CD14-positive monocyte (primary cell): ENCODE measurements around the gene GNAZ. TPM values are rescaled to one million over a fixed set of nuclear protein-coding genes. Genes with fewer than 3 reads are reported as not detected.

ENCODE experiments used
- DNase-seq, 3 donors: peaks; one replicate each; pipeline ENCODE4 v3.0.0-alpha.2; 2011 to 2022
- H2AFZ ChIP-seq: 2 replicates; pipeline ENCODE4 v1.6.0; 2012; ENCODE audit warnings: mild to moderate bottlenecking, low read depth, low read length, inconsistent platforms; ENCODE audit not compliant: insufficient read depth, poor library complexity, severe bottlenecking
- H3K27ac ChIP-seq, 2 donors: 1 replicate in 1 of 2; 2 replicates in 1 of 2; pipeline ENCODE4 v1.5.1; 2012 to 2013; ENCODE audit warnings: low read length in 2 of 2, control low read depth in 1 of 2, inconsistent platforms in 1 of 2, low read depth in 1 of 2, mild to moderate bottlenecking in 1 of 2
- H3K27me3 ChIP-seq, 2 donors: one replicate each; pipeline versions ENCODE4 v1.6.0 to v1.6.1; 2011 to 2013; ENCODE audit warnings: low read length in 2 of 2; ENCODE audit not compliant: control insufficient read depth in 2 of 2, insufficient read depth in 2 of 2
- H3K36me3 ChIP-seq, 2 donors: replicated peaks in 1 of 2; 1 replicate in 1 of 2; 2 replicates in 1 of 2; pipeline versions ENCODE4 v1.5.1 to v1.6.1; 2012 to 2013; ENCODE audit warnings: low read length in 2 of 2, control low read depth in 1 of 2, inconsistent platforms in 1 of 2, mild to moderate bottlenecking in 1 of 2; ENCODE audit not compliant: insufficient read depth in 2 of 2, control insufficient read depth in 1 of 2
- H3K4me1 ChIP-seq, 2 donors: 1 replicate in 1 of 2; 2 replicates in 1 of 2; pipeline versions ENCODE4 v1.5.1 to v1.6.1; 2012 to 2013; ENCODE audit warnings: low read length in 2 of 2, control low read depth in 1 of 2, inconsistent platforms in 1 of 2, mild to moderate bottlenecking in 1 of 2, moderate library complexity in 1 of 2; ENCODE audit not compliant: insufficient read depth in 2 of 2, control insufficient read depth in 1 of 2
- H3K4me2 ChIP-seq: replicated peaks from 2 replicates; pipeline ENCODE3; 2012; ENCODE audit warnings: low read length, moderate library complexity, mild to moderate bottlenecking; ENCODE audit not compliant: poor library complexity, severe bottlenecking; ENCODE audit errors: extremely low read depth
- H3K4me3 ChIP-seq, 3 experiments: fragments of 200-600 bp in 1 of 3; sonication (generic) in 1 of 3; replicated peaks in 1 of 3; 1 replicate in 2 of 3; 2 replicates in 1 of 3; pipeline ENCODE4 v1.5.1; 2011 to 2013; ENCODE audit warnings: low read length in 3 of 3, mild to moderate bottlenecking in 3 of 3, control low read depth in 2 of 3, low read depth in 2 of 3, inconsistent platforms in 1 of 3, moderate library complexity in 1 of 3
- H3K79me2 ChIP-seq: 2 replicates; pipeline ENCODE4 v1.6.0; 2012; ENCODE audit warnings: mild to moderate bottlenecking, control low read depth, inconsistent platforms, low read length, moderate library complexity; ENCODE audit not compliant: insufficient read depth
- H3K9ac ChIP-seq: 2 replicates; pipeline ENCODE4 v1.6.0; 2017; ENCODE audit warnings: low read length, mild to moderate bottlenecking; ENCODE audit not compliant: insufficient read depth, poor library complexity, severe bottlenecking
- H3K9me3 ChIP-seq, 2 donors: replicated peaks in 1 of 2; 1 replicate in 1 of 2; 2 replicates in 1 of 2; pipeline versions ENCODE4 v1.5.1 to v1.6.1; 2012 to 2013; ENCODE audit warnings: low read length in 2 of 2, control low read depth in 1 of 2; ENCODE audit not compliant: control insufficient read depth in 1 of 2, insufficient read depth in 1 of 2
- H4K20me1 ChIP-seq: 2 replicates; pipeline ENCODE4 v1.6.0; 2012; ENCODE audit warnings: mild to moderate bottlenecking, low read length, control low read depth, moderate library complexity; ENCODE audit not compliant: insufficient read depth
- H3K27ac Mint-ChIP-seq, 7 donors: one replicate each; pipeline ENCODE4 v1.8.0; 2020; ENCODE audit warnings: mild to moderate bottlenecking in 7 of 7, mixed read lengths in 7 of 7, moderate library complexity in 6 of 7, inconsistent platforms in 2 of 7
- H3K27me3 Mint-ChIP-seq, 3 donors: one replicate each; pipeline ENCODE4 v1.8.0; 2021 to 2022; ENCODE audit warnings: low read depth in 3 of 3, mild to moderate bottlenecking in 3 of 3, mixed read lengths in 3 of 3, moderate library complexity in 3 of 3, inconsistent platforms in 1 of 3
- H3K36me3 Mint-ChIP-seq, 2 donors: one replicate each; pipeline ENCODE4 v1.8.0; 2020; ENCODE audit warnings: mixed read lengths in 2 of 2, inconsistent platforms in 1 of 2, mild to moderate bottlenecking in 1 of 2
- H3K4me1 Mint-ChIP-seq: one replicate; pipeline ENCODE4 v1.8.0; 2020; ENCODE audit warnings: mild to moderate bottlenecking, mixed read lengths
- H3K4me3 Mint-ChIP-seq, 2 donors: one replicate each; pipeline ENCODE4 v1.8.0; 2020; ENCODE audit warnings: mild to moderate bottlenecking in 2 of 2, mixed read lengths in 2 of 2, moderate library complexity in 1 of 2
- H3K9me3 Mint-ChIP-seq, 7 donors: one replicate each; pipeline ENCODE4 v1.8.0; 2020 to 2022; ENCODE audit warnings: mixed read lengths in 7 of 7, mild to moderate bottlenecking in 6 of 7, moderate library complexity in 6 of 7, inconsistent platforms in 2 of 7
- WGBS: methylation state at CpG from one replicate; pipeline ENCODE4 v1.1.5; 2013; ENCODE audit warnings: missing lambda C conversion rate; ENCODE audit not compliant: insufficient coverage; 5-methylcytosine and 5-hydroxymethylcytosine counted together
- intact Hi-C, 2 donors: fragments of 100-400 bp; cut with micrococcal nuclease; formaldehyde crosslinking; loops; one replicate each; pipeline versions ENCODE4 v1.15.0 to v1.15.1; 2023
- polyA plus RNA-seq, 3 donors: library from polyadenylated mRNA; depleted of rRNA in 1 of 3; unstranded in 2 of 3; stranded (reverse) in 1 of 3; fragments of 300-500 nt in 2 of 3; fragments of >200 nt in 1 of 3; fragmentation: Illumina TruSeq in 2 of 3; gene quantifications; 1 replicate in 2 of 3; 2 replicates in 1 of 3; pipeline ENCODE4 v1.2.3, GENCODE V29; 2012 to 2021
- TF ChIP-seq, protein P1 (sequence below): fragments of 200-600 bp; IDR thresholded peaks from one replicate; pipeline ENCODE4 v1.8.0; 2022; ENCODE audit warnings: antibody characterized with exemption, mild to moderate bottlenecking

The GNAZ gene
- polyA plus RNA-seq, 3 donors, result 0.04 to 0.05 TPM; not detected in 1

DNA sequence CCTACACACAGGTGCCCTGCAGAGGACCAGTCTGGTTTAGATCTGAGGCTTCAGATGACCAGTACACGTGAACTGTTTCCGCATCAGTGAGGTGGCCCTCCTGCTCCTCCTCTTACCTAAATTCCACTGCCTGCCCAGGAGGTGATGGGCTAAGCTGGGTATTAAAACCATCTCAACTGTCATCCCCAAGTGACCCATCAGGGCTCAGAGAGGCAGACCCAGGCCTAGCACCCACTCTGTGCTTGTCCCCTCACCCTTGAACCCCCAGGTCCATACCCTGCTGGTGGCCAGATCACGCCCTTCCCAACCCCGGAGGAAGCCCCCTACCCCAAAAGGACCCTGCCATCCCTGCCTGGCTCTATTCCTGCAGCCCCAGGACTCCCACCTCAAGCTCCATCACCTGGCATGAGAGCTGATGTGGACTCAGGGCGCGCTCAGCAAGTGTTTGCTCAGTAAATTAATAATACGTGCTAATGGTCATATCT, 50.1 kb downstream of the GNAZ start:
- no peak overlapping the region for H2AFZ ChIP-seq
- peaks cover 0 to 2% (median 0%) of the 10 kb centered on the region in 7 donors for H3K9me3 Mint-ChIP-seq
- H3K9ac ChIP-seq, result no peak overlapping the region
- no peaks in the 10 kb centered on the region for H3K36me3 ChIP-seq
- H3K27ac ChIP-seq, result no peak overlapping the region
- H3K4me1 Mint-ChIP-seq, result no peaks in the 10 kb centered on the region
- WGBS, result 95% methylated on average over 2 of the region's 7 CpGs
- no peak overlapping the region for H3K4me3 Mint-ChIP-seq
- H3K4me3 ChIP-seq, result no peak overlapping the region
- H3K9me3 ChIP-seq, result no peaks in the 10 kb centered on the region
- no peaks in the 10 kb centered on the region for H3K27me3 ChIP-seq
- no peaks in the 10 kb centered on the region for H3K79me2 ChIP-seq
- TF ChIP-seq, protein P1, sequence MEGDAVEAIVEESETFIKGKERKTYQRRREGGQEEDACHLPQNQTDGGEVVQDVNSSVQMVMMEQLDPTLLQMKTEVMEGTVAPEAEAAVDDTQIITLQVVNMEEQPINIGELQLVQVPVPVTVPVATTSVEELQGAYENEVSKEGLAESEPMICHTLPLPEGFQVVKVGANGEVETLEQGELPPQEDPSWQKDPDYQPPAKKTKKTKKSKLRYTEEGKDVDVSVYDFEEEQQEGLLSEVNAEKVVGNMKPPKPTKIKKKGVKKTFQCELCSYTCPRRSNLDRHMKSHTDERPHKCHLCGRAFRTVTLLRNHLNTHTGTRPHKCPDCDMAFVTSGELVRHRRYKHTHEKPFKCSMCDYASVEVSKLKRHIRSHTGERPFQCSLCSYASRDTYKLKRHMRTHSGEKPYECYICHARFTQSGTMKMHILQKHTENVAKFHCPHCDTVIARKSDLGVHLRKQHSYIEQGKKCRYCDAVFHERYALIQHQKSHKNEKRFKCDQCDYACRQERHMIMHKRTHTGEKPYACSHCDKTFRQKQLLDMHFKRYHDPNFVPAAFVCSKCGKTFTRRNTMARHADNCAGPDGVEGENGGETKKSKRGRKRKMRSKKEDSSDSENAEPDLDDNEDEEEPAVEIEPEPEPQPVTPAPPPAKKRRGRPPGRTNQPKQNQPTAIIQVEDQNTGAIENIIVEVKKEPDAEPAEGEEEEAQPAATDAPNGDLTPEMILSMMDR, result no peak
- no peaks in the 10 kb centered on the region for H3K36me3 Mint-ChIP-seq
- H4K20me1 ChIP-seq, result no peaks in the 10 kb centered on the region
- H3K27ac Mint-ChIP-seq, result peak overlapping the region in 1 of 7 donors; percentile 68
- H3K4me1 ChIP-seq, result no peaks in the 10 kb centered on the region
- no peak for DNase-seq
- no peak overlapping the region for H3K4me2 ChIP-seq
- peaks cover 1 to 5% (median 2%) of the 10 kb centered on the region in 3 donors for H3K27me3 Mint-ChIP-seq
- intact Hi-C loops, result no loop called here

DNA sequence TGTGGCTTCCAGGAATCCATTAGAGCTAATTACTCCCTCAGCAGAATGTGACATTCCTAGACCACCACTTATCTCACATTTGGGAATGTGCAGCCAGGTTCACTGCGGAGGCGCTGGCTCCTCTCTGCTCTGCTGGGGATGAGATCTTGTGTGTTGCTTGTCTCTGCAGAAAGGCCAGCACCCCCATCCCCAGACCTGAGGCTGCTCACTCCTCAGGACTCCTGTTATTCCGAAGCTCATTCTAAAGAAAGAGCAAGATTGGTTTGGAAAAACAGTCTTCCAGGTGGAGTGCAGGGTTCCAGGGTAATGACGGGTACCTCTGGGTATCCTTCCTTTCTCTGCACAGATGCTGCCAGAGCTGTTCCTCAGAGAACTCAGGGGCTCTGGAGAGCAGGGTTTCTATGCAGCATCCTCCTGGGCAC, 50.7 kb downstream of the GNAZ start:
- Histone ChIP-seq H3K9me3 (no peaks in the 10 kb centered on the region), H3K27ac (no peak overlapping the region), H3K4me2 (no peak overlapping the region), H2AFZ (no peak overlapping the region), H3K36me3 (no peaks in the 10 kb centered on the region), H3K4me1 (no peaks in the 10 kb centered on the region), H3K4me3 (no peak overlapping the region), H3K9ac (no peak overlapping the region), H3K27me3 (no peaks in the 10 kb centered on the region), H3K79me2 (no peaks in the 10 kb centered on the region), H4K20me1 (no peaks in the 10 kb centered on the region)
- intact Hi-C loops, result no loop called here
- no peak overlapping the region for H3K27ac Mint-ChIP-seq
- WGBS, result 92% methylated on average over 1 of the region's 4 CpGs
- DNase-seq, result no peak
- H3K4me3 Mint-ChIP-seq, result no peak overlapping the region
- H3K27me3 Mint-ChIP-seq, result peaks cover 1 to 5% (median 2%) of the 10 kb centered on the region in 3 donors
- H3K9me3 Mint-ChIP-seq, result peaks cover 0 to 2% (median 0%) of the 10 kb centered on the region in 7 donors
- H3K4me1 Mint-ChIP-seq, result no peaks in the 10 kb centered on the region
- no peaks in the 10 kb centered on the region for H3K36me3 Mint-ChIP-seq
- TF ChIP-seq, protein P1, result no peak
